ENCODE results near the gene OPCML. TPM values are rescaled to one million over a fixed set of nuclear protein-coding genes. Genes with fewer than 3 reads are reported as not detected.
A peak's percentile ranks its signal among the peaks of the same experiment; 100 is the strongest.

OPCML gene
- total RNA-seq, 2 donors from 2014 or later: 0.34 TPM; not detected in 1

DNA sequence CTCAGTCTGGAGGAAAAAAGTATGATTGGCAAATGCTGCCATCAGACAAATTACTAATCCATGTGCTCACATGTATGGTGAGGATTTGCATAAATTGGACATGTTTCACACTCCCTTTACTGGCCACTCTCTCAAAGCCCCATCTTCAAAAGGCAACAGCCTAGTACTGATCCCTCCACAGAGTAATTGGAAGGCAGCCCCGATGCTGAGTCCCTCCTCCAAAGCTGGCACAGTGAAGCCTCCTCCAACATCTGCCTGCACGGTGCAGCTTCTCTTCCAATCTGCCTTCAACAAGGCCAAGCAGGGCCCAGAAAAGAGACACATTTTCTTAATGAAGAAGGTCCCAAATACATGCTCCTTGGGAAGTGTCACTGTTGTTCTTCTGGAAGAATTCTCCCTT, 350.6 kb downstream of the OPCML start:
- intact Hi-C loops (cut with DNase I): no loop called here
- Histone ChIP-seq H3K4me1 (replicated peaks) (no peaks in the 10 kb centered on the region), H3K27me3 (replicated peaks; ENCODE audit: insufficient read depth) (no peaks in the 10 kb centered on the region), H3K9me3 (no peaks in the 10 kb centered on the region), H3K4me3 (no peak overlapping the region), H3K27ac (no peak overlapping the region), H3K36me3 (no peaks in the 10 kb centered on the region)
- no peak for DNase-seq (ENCODE audit: low spot score)
- 22% methylated on average over 2 of the region's 2 CpGs for WGBS
- no peak for TF ChIP-seq POLR2AphosphoS5 (IDR thresholded peaks at IDR 0.05)
- TF ChIP-seq, protein P1, sequence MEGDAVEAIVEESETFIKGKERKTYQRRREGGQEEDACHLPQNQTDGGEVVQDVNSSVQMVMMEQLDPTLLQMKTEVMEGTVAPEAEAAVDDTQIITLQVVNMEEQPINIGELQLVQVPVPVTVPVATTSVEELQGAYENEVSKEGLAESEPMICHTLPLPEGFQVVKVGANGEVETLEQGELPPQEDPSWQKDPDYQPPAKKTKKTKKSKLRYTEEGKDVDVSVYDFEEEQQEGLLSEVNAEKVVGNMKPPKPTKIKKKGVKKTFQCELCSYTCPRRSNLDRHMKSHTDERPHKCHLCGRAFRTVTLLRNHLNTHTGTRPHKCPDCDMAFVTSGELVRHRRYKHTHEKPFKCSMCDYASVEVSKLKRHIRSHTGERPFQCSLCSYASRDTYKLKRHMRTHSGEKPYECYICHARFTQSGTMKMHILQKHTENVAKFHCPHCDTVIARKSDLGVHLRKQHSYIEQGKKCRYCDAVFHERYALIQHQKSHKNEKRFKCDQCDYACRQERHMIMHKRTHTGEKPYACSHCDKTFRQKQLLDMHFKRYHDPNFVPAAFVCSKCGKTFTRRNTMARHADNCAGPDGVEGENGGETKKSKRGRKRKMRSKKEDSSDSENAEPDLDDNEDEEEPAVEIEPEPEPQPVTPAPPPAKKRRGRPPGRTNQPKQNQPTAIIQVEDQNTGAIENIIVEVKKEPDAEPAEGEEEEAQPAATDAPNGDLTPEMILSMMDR (IDR thresholded peaks at IDR 0.05): no peak
- no peak for TF ChIP-seq POLR2A (IDR thresholded peaks at IDR 0.05)

DNA sequence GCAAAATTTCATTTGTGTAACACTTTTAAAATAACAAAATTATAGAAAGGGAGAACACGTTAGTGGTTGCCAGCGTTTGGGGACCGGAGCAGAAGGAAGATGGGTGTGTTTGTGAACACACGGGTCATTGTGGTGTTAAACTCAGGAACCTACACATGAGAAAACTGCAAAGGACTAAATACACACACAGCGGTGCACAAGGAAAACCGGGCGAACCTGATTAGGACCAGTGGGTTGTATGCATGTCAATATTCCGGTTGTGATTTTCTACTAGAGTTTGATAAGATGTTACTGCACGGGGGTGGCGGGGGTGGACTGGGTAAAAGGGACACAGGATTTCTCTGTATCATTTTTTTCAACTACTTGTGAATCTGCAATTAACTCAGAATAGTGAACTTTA, 351.2 kb downstream of the OPCML start:
- Histone ChIP-seq H3K4me3 (no peak overlapping the region), H3K9me3 (no peaks in the 10 kb centered on the region), H3K4me1 (replicated peaks) (no peaks in the 10 kb centered on the region), H3K36me3 (no peaks in the 10 kb centered on the region), H3K27ac (no peak overlapping the region), H3K27me3 (replicated peaks; ENCODE audit: insufficient read depth) (no peaks in the 10 kb centered on the region)
- WGBS: 44% methylated on average over 10 of the region's 10 CpGs
- intact Hi-C loops (cut with DNase I): no loop called here
- DNase-seq (ENCODE audit: low spot score): peak; percentile 19
- TF ChIP-seq POLR2A (IDR thresholded peaks at IDR 0.05) (no peak), POLR2AphosphoS5 (IDR thresholded peaks at IDR 0.05) (no peak)
- TF ChIP-seq, protein P1 (IDR thresholded peaks at IDR 0.05): no peak

DNA sequence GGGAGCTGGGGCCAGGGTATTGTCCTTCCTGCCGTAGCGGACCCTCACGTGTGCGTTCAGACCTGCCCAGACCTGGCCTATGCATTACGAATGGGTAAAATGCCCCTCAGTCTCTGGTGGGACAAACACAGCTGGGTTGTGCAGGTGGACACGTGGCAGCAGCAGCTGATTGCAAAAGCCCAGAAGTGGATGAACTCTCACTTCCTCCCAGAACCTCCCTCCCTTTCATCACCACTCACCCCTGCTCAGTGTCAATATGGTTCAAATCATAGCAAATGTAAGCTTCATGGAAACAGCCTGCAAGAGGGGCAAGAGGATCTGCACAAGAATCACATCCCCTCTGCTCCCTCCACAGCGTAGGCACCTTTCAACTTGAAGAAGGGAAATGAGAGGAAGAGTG, 352.1 kb downstream of the OPCML start:
- no peaks in the 10 kb centered on the region for H3K4me1 ChIP-seq (replicated peaks)
- no peaks in the 10 kb centered on the region for H3K9me3 ChIP-seq
- DNase-seq (ENCODE audit: low spot score): no peak
- intact Hi-C loops (cut with DNase I): no loop called here
- no peaks in the 10 kb centered on the region for H3K36me3 ChIP-seq
- TF ChIP-seq, protein P1 (IDR thresholded peaks at IDR 0.05): no peak
- TF ChIP-seq POLR2A (IDR thresholded peaks at IDR 0.05): no peak
- H3K4me3 ChIP-seq: no peak overlapping the region
- H3K27ac ChIP-seq: no peak overlapping the region
- WGBS: 66% methylated on average over 7 of the region's 7 CpGs
- no peaks in the 10 kb centered on the region for H3K27me3 ChIP-seq (replicated peaks; ENCODE audit: insufficient read depth)

DNA sequence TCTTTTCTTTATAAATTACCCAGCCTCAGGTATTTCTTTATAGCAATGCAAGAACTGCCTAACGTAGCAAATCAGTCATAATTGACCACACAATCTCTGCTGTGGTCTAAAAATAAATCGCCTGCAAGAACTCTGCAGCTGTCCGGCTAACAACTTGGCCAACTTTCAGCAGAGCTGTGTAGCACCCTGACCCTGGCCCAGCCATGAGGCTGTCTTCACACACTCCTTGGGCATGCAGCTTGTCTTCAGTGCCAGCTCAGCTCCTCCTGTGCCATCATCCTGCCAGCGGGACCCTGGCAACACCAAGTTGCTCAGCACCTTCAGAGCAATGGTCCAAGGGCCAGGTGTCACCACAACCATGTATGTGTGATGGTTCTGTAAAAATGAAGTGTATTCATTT, 355.6 kb downstream of the OPCML start:
- no peak for TF ChIP-seq POLR2AphosphoS5 (IDR thresholded peaks at IDR 0.05)
- TF ChIP-seq, protein P1 (IDR thresholded peaks at IDR 0.05): no peak
- TF ChIP-seq POLR2A (IDR thresholded peaks at IDR 0.05): no peak
- no peak for DNase-seq (ENCODE audit: low spot score)
- Histone ChIP-seq H3K9me3 (no peaks in the 10 kb centered on the region), H3K4me1 (replicated peaks) (no peaks in the 10 kb centered on the region), H3K4me3 (no peak overlapping the region), H3K27me3 (replicated peaks; ENCODE audit: insufficient read depth) (no peaks in the 10 kb centered on the region), H3K36me3 (no peaks in the 10 kb centered on the region), H3K27ac (no peak overlapping the region)
- 80% methylated on average over 4 of the region's 4 CpGs for WGBS
- intact Hi-C loops (cut with DNase I): no loop called here

DNA sequence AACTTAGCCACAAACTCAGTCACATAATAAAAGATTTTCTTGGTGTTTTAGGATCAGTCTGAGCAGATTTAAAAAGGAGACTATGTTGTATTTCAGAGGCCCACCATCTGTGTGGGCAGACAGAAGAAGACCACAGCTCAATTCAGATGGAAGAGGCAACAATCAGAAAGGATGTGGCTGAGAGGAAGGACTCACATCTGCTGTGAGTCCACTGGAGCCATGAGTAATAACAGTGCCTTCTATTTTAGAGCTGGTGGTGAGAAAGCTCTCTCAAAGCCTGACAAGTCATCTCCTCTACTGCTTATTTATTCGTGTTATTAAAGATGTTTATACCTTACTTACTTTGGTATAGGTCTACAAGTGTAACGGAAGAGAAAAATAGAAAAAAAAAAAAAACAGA, 357.2 kb downstream of the OPCML start:
- Histone ChIP-seq H3K36me3 (no peaks in the 10 kb centered on the region), H3K4me3 (no peak overlapping the region), H3K4me1 (replicated peaks) (no peaks in the 10 kb centered on the region), H3K27ac (no peak overlapping the region), H3K9me3 (no peaks in the 10 kb centered on the region), H3K27me3 (replicated peaks; ENCODE audit: insufficient read depth) (no peaks in the 10 kb centered on the region)
- intact Hi-C loops (cut with DNase I): no loop called here
- WGBS: 90% methylated on average over 2 of the region's 2 CpGs
- no peak for DNase-seq (ENCODE audit: low spot score)
- TF ChIP-seq, protein P1 (IDR thresholded peaks at IDR 0.05): no peak
- no peak for TF ChIP-seq POLR2A (IDR thresholded peaks at IDR 0.05)
- no peak for TF ChIP-seq POLR2AphosphoS5 (IDR thresholded peaks at IDR 0.05)

All from prostate gland (tissue), 2 donors.